ENCODE measurements around the gene PLXNA4.

DNA sequence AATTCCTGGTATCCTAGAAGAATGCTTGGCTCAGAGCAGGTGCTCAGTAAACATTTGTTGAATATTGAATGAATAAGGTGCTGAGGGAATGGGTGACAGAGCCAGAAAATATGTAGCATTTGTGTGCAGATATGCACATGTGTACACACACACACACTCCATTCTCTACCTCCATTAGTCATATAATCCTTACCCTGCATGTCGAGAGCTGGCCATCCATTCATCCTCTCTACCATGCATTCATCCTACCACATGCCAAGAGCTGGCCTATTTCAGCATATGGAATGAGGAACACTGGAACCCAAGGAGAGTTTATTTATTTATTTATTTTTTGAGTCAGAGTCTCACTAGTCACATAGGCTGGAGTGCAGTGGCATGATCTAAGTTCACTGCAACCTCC, 284.8 kb downstream of the PLXNA4 start:
- TF ChIP-seq, protein P1, sequence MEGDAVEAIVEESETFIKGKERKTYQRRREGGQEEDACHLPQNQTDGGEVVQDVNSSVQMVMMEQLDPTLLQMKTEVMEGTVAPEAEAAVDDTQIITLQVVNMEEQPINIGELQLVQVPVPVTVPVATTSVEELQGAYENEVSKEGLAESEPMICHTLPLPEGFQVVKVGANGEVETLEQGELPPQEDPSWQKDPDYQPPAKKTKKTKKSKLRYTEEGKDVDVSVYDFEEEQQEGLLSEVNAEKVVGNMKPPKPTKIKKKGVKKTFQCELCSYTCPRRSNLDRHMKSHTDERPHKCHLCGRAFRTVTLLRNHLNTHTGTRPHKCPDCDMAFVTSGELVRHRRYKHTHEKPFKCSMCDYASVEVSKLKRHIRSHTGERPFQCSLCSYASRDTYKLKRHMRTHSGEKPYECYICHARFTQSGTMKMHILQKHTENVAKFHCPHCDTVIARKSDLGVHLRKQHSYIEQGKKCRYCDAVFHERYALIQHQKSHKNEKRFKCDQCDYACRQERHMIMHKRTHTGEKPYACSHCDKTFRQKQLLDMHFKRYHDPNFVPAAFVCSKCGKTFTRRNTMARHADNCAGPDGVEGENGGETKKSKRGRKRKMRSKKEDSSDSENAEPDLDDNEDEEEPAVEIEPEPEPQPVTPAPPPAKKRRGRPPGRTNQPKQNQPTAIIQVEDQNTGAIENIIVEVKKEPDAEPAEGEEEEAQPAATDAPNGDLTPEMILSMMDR (IDR thresholded peaks at IDR 0.05) = no peak
- no peak for TF ChIP-seq POLR2A (IDR thresholded peaks at IDR 0.05)
